GM21619 (cell line): Measurements from ENCODE around the gene COX6B1.
"Not testable (repeated sequence)": the region's sequence is repeated elsewhere in the genome, so short reads cannot be mapped to it uniquely, and the experiment has no call there.

Experiments
- ATAC-seq: cut with Tn5 transposase; IDR thresholded peaks from one replicate; pipeline ENCODE4 v1.9.1; 2021; ENCODE audit not compliant: unreplicated experiment

The COX6B1 gene

GRCh38 chr19:35633727-35634440 lies 14.2 kb upstream of the COX6B1 start:
- ATAC-seq, result no peak

DNA sequence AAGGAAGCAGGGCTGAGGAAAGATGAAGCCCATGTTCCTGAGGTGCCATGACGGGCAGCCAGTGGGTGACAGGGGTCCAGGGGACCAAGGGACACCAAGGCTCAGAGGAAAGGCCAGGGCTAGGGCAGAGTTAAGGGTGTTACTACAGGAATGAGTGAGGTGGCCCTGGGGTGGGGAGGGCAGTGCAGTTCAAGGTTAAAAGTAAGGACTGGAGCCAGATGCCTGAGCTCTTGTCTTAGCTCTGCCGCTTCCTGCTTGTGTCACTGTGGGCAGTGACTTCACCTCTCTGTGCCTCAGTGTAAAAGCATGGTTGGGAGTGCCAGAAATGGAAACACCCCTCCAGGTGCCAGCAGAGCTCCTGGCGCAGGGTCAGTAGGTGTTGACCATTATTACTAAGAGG lies 11.5 kb upstream of the COX6B1 start:
- no peak for ATAC-seq

DNA sequence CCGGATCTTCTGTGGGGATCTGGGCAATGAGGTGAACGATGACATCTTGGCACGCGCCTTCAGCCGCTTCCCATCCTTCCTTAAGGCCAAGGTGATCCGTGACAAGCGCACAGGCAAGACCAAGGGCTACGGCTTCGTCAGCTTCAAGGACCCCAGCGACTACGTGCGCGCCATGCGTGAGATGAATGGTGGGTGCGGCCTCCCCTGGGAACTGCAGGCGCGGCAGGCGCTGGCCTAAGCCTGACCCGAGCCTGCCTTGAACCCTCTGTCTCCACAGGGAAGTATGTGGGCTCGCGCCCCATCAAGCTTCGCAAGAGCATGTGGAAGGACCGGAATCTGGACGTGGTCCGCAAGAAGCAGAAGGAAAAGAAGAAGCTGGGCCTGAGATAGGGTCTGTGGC lies 11.0 kb upstream of the COX6B1 start:
- ATAC-seq, result no peak

- no peak for ATAC-seq
These were observed 8.8 kb upstream of the COX6B1 start for GRCh38 chr19:35639321-35639639.

GRCh38 chr19:35639863-35640262 lies 8.3 kb upstream of the COX6B1 start:
- no peak for ATAC-seq

- ATAC-seq, result no peak
These were observed 6.5 kb upstream of the COX6B1 start, which contains the start of gene ETV2 for GRCh38 chr19:35641515-35642151. Gene ETV2, plus strand, starts transcription at chr19:35641745. Its CDS starts 716 bp downstream, at chr19:35642461.

- ATAC-seq, result no peak
These were observed 5.8 kb upstream of the COX6B1 start for GRCh38 chr19:35642312-35642711.

GRCh38 chr19:35642798-35643254 lies 5.3 kb upstream of the COX6B1 start:
- ATAC-seq, result peak; percentile 1

GRCh38 chr19:35643255-35644205 lies 4.6 kb upstream of the COX6B1 start:
- ATAC-seq, result peak; percentile 27

DNA sequence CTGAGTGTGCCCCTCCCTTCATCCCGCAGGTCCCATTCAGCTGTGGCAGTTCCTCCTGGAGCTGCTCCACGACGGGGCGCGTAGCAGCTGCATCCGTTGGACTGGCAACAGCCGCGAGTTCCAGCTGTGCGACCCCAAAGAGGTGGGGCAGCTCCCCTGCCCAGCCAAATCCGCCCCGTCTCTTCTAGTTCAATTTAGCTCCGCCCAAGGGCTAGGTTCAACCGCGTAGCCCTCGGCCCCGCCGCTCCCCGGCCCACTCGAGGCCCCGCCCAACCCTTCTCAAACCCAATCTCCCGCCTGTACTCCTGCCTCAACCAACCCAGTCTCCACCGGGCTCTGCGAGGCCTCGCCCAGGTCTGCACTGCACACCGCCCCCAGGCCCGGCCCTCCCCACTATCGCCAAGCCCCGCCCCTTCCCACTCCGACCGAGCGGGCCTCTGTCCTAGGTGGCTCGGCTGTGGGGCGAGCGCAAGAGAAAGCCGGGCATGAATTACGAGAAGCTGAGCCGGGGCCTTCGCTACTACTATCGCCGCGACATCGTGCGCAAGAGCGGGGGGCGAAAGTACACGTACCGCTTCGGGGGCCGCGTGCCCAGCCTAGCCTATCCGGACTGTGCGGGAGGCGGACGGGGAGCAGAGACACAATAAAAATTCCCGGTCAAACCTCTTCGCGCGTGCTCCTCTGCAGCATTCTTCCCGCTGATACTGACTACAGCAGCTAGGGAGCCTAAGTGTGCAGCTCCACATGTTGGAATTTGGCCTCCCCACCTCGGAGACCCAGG lies 3.7 kb upstream of the COX6B1 start:
- peak; percentile 72 for ATAC-seq

GRCh38 chr19:35644987-35645679 lies 3.0 kb upstream of the COX6B1 start:
- ATAC-seq, result no peak

- no peak for ATAC-seq
These were observed 2.2 kb upstream of the COX6B1 start for GRCh38 chr19:35645680-35646511.

DNA sequence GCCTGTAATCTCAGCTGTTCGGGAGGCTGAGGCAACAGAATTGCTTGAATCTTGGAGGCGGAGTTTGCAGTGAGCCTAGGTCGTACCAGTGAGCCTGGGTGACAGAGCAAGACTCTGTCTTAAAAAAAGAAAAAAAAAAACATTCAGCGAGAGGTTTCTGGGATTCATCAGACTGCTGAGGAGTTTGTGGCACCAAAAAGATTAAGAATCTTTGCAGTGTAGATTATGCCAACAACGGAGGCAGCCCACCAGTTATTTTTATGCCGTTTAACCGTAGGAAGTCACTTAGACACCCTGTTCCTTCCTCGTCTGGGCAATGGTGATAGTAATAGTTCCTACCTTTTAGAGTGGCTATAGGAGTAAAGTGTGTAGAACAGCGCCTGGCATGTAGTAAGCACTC lies 2.5 kb downstream of the COX6B1 start:
- no peak for ATAC-seq

- ATAC-seq, result not testable (repeated sequence)
These were observed 6.7 kb downstream of the COX6B1 start for GRCh38 chr19:35654828-35655227.

DNA sequence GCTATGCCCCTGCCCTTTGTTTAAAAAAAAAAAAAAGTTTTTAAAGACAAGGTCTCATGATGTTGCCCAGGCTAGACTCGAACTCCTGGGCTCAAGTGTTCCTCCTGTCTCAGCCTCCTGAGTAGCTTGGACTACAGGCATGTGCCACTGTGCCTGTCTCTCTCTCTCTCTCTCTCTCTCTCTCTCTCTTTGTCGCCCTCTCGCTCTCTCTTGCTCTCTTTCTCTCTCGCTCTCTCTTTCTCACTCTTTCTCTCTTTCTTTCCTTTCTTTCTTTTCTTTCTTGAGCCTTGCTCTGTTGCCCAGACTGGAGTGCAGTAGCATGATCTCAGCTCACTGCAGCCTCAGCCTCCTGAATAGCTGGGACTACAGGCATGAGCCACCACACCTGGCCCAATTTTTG lies 7.5 kb downstream of the COX6B1 start:
- ATAC-seq, result no peak

GRCh38 chr19:35656700-35657099 lies 8.6 kb downstream of the COX6B1 start:
- ATAC-seq, result no peak

DNA sequence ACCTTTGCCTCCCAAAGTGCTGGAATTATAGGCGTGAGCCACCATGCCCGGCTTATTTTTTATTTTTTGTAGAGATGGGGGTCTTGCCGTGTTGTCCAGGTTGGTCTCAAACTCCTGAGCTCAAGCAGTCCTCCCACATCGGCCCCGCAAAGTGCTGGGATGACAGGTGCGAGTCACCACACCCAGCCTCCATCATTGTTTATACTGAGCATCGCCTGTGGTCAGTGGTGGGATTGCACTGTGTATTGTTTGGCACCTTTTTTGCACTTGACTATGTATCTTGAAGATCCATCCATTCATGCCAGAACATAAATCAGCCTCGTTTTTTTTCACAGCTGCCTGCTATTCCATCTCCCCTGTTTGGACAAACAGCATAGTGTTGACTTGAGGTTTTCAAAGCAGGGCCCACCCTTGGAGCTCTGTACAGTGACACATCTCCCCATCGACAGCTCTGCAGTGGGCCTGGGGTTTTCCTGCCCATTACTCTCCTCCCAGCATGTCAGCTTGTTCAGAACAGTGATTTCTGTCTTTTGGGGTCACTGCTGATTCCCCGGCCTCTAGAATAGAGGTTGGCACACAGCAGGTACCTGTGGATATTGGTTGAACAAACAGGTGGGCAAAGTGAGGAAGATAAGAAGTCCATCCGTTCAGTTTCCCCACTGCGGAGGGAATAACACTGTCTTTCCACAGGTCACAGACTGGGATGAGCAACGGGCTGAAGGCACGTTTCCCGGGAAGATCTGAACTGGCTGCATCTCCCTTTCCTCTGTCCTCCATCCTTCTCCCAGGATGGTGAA lies 10.0 kb downstream of the COX6B1 start:
- ATAC-seq, result no peak

DNA sequence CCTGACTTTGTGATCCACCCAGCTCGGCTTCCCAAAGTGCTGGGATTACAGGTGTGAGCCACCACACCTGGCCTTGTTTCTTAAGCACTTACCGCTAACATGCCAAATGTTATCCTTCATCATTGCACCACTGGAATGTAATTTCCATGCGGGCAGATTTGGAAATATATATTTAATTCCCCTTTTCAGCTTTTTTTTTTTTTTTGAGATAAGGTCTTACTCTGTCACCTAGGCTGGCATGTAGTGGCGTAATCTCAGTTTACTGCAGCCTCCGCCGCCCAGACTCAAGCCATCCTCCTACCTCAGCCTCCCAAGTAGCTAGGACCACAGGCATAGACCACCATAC lies 13.8 kb downstream of the COX6B1 start:
- ATAC-seq, result no peak

DNA sequence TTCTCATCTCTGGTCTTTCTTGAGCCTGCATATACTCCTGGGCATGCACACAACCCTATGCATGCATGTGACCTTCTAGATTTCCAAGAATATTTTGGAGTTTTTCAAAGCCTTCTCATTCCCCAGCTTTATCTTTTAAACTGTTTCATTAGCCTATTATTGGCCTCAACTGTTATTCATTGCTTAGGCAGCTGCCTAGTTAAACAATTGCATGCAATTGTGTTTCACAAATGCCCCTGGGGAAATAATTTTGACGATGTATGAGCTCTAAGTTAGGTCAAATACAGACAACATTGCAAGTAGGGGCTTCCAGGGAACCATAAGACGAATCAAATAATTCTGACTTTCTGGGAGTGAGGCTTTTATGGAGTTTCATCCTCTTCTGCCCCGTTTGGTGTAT lies 15.9 kb downstream of the COX6B1 start:
- no peak for ATAC-seq
